ENCODE measurements around the gene DIP2C.

Gene DIP2C

DNA sequence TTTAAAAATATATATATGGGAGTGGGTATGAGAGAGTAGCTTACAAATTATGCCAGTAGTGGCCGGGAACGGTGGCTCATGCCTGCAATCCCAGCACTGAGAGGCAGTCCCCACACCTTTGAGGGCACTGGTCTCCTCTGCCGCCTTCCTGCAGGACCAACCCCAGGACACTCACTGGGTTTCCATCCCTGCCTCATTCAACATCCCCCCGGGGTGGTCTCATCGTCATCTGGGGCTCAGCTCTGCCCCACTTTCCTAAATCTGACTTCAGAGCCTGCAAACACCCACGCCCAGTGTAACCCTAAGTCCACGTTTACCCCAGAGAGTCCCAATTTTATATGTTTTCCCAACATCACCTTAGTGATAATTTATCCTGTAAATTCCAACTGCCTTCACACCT is 96.5 kb downstream of the DIP2C start:
- no peak for DNase-seq (ENCODE audit: low spot score)
- in situ Hi-C loops (cut with MboI; ENCODE audit: low sequenced_read_pairs, unreplicated experiment): no loop called here
- TF ChIP-seq, protein P1, sequence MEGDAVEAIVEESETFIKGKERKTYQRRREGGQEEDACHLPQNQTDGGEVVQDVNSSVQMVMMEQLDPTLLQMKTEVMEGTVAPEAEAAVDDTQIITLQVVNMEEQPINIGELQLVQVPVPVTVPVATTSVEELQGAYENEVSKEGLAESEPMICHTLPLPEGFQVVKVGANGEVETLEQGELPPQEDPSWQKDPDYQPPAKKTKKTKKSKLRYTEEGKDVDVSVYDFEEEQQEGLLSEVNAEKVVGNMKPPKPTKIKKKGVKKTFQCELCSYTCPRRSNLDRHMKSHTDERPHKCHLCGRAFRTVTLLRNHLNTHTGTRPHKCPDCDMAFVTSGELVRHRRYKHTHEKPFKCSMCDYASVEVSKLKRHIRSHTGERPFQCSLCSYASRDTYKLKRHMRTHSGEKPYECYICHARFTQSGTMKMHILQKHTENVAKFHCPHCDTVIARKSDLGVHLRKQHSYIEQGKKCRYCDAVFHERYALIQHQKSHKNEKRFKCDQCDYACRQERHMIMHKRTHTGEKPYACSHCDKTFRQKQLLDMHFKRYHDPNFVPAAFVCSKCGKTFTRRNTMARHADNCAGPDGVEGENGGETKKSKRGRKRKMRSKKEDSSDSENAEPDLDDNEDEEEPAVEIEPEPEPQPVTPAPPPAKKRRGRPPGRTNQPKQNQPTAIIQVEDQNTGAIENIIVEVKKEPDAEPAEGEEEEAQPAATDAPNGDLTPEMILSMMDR (IDR thresholded peaks at IDR 0.05; ENCODE audit: borderline replicate concordance, control extremely low read depth, extremely low read depth, insufficient read depth, missing control alignments): no peak

DNA sequence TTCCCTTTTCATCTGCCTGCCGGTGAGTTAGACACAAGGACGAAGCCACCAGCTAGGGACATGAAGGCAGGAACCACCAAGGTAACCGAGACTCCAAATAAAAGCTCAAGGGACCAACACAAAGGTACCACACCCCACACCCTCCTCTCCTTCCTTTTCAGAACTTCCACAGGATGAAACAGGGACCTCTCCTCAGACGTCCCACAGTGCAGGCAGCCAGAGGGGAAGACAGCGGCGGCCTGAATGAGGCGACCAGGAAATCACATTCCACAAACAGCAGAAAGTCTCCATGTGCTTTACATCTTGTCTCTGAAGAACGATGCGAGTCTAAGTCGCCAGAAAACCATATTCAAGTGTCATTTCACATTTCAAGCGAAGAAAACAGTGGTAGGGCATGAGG is 97.8 kb downstream of the DIP2C start:
- in situ Hi-C loops (cut with MboI; ENCODE audit: low sequenced_read_pairs, unreplicated experiment): no loop called here
- TF ChIP-seq, protein P1 (IDR thresholded peaks at IDR 0.05; ENCODE audit: borderline replicate concordance, control extremely low read depth, extremely low read depth, insufficient read depth, missing control alignments): no peak
- no peak for DNase-seq (ENCODE audit: low spot score)

DNA sequence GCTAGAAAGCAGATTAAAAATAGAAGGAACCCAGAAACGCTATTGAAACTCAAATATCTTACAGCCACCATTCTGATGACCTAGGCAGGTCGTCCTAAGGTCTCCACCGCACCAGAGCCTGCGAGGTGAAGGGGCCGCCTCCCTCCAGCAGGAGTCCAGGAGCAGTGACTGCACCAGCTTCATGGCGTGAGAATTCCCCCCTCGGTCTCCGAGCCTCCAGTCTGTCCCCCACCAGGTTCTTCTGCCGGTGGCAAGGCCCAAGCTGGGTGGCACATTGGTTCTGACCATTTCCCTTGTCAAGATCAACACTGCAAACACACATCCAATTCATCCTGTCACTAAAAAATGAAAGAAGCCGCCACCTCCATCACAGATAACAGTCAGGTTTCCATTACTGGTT is 98.7 kb downstream of the DIP2C start:
- TF ChIP-seq, protein P1 (IDR thresholded peaks at IDR 0.05; ENCODE audit: borderline replicate concordance, control extremely low read depth, extremely low read depth, insufficient read depth, missing control alignments): no peak
- no peak for DNase-seq (ENCODE audit: low spot score)
- in situ Hi-C loops (cut with MboI; ENCODE audit: low sequenced_read_pairs, unreplicated experiment): no loop called here

DNA sequence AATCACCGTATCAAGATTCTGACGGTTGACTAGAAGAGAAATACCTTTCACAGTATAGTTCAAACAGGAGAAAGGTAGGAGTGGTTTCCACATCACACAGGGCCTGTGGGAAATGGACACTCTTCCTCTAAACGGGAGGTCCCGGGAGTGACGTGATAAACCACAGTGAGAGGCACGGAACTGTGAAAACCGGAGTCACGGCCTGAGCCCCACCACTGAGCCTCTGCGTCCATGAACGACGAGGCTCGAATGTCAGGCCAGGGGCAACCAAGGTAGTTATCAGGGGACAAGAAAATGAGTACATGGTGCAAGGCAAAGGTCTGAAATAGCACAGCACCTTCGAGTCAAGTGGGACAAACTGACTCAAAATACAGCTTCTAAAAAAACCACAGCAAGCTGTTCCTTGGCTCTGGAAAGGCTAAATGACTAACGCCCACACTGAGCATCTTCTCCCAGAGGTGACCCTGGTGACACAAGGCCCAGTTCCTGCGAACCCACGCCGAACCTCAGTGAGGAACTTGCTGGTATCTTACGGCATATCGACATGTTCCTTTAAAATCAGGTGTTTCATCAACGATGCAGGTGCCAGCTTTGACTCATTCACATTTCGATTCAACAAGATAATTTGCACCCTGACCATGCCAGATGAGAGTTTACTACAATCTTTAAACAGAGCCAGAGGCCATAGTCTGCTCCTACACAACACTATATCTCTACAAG is 99.3 kb downstream of the DIP2C start:
- DNase-seq (ENCODE audit: low spot score): no peak
- in situ Hi-C loops (cut with MboI; ENCODE audit: low sequenced_read_pairs, unreplicated experiment): no loop called here
- TF ChIP-seq, protein P1 (IDR thresholded peaks at IDR 0.05; ENCODE audit: borderline replicate concordance, control extremely low read depth, extremely low read depth, insufficient read depth, missing control alignments): no peak

DNA sequence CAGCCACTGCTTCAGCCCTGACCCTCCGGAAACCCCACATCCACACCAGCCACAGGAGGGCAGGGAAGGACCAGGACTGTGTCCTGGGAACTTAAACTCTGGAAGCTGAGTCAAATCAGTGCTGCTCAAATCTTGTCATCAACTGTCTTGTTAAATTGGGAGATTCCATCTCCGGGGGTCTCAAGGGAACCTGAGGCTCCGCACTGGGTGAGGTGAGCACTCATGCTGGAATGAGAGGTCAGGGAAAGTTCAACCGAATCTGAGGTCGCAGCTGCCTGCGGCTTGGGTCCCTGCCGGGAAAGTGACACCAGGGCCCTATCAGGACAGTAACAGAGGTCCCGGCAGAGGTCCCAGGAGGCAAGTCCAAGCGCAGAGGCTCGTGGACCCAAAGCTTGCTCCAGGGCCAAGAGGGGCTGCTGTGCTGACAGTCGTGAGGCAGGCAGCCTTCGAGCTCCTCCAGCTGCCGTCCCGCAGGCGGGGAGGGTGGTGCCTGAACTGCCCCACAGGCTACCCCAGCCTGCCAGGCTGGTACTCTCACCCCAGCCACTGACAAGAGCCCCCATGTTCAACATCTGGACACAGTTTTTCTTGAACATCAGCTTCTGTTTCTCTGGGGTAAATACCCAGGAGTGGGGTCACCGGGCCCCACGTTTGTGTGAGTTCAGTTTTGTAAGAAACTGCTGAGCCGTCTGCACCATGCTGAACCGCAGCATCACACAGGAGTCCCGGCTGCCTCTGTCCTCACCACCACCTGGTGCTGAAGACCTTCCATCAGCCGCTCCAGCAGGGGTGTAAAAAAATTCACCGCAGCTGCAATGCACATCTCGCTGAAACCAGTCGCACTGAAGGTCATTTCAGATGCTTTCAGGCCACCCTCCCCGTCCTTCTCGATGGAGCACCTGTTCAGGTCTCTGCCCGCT is 101.0 kb downstream of the DIP2C start:
- TF ChIP-seq, protein P1 (IDR thresholded peaks at IDR 0.05; ENCODE audit: borderline replicate concordance, control extremely low read depth, extremely low read depth, insufficient read depth, missing control alignments): no peak
- no peak for DNase-seq (ENCODE audit: low spot score)
- in situ Hi-C loops (cut with MboI; ENCODE audit: low sequenced_read_pairs, unreplicated experiment): no loop called here

DNA sequence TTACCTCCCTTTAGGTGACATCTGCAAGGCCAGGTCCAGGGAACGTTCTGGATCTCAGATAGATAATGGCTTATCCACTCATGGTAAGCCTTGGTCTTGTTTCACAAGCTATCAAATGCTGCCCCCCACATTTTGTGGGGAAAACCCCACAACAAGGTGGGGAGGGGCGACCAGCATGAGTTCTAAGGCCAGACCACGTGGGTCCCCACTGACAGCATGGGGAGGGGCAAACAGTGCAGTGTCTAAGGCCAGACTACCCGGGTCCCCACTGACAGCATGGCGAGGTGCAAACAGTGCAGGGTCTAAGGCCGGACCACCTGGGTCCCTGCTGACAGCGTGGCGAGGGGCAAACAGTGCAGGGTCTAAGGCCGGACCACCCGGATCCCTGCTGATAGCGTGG is 102.8 kb downstream of the DIP2C start:
- DNase-seq (ENCODE audit: low spot score): no peak
- TF ChIP-seq, protein P1 (IDR thresholded peaks at IDR 0.05; ENCODE audit: borderline replicate concordance, control extremely low read depth, extremely low read depth, insufficient read depth, missing control alignments): no peak

More for the DNA sequence above, 102.8 kb downstream of the DIP2C start:
- in situ Hi-C loops (cut with MboI; ENCODE audit: low sequenced_read_pairs, unreplicated experiment): no loop called here

Measured in GM13976 (cell line).